ENCODE results near the gene GYS1.

DNA sequence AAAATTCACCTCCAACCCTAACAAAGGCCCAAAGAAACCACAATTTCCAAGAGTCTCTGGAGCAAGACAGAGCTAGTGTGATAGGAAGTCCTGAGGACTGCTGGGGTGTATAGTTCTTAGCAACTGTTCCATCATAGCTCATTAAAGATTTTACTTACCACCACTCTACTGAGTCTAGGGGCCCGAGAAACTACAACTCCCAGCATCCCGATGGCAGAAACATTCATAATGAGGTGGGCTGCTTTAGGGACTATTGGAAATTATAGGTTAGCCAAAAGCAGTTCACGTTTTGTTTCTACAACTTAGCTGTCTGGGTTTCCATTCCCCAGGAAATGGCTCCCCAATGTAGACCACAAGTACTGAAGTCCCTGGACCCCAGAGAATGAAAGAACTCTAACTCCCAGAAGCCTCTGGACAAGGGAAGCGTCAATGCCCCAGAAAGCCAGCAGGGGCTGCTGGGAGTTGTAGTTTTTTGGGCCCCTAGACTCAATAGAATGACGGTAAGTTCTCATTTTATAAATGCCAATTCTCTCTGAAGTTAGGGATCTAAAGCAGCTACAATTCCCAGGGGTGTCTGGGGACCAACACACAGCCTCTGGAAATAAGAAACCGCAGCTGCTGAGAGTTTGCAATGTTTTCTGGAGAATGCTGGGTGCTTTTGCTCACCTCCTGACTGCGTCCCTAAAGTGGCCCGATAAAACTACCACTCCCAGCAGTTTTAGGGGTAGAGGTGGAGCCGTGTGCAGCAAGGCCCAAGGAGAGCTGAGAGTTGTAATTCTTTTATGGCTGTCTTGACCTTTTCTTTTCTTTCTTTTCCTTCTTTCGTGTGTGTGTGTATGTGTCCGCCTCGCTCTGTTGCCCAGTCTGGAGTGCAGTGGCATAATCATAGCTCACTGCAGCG is 16.9 kb downstream of the GYS1 start:
- TF ChIP-seq, protein P1, sequence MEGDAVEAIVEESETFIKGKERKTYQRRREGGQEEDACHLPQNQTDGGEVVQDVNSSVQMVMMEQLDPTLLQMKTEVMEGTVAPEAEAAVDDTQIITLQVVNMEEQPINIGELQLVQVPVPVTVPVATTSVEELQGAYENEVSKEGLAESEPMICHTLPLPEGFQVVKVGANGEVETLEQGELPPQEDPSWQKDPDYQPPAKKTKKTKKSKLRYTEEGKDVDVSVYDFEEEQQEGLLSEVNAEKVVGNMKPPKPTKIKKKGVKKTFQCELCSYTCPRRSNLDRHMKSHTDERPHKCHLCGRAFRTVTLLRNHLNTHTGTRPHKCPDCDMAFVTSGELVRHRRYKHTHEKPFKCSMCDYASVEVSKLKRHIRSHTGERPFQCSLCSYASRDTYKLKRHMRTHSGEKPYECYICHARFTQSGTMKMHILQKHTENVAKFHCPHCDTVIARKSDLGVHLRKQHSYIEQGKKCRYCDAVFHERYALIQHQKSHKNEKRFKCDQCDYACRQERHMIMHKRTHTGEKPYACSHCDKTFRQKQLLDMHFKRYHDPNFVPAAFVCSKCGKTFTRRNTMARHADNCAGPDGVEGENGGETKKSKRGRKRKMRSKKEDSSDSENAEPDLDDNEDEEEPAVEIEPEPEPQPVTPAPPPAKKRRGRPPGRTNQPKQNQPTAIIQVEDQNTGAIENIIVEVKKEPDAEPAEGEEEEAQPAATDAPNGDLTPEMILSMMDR (IDR thresholded peaks at IDR 0.05; ENCODE audit: low read length): no peak
- TF ChIP-seq EZH2 (IDR thresholded peaks at IDR 0.05; ENCODE audit: borderline replicate concordance, low read length): no peak
